Caco-2 (cell line): ENCODE data around the gene MAML1. TPM values are rescaled to one million over a fixed set of nuclear protein-coding genes. Genes with fewer than 3 reads are reported as not detected.

Experiments used
- BruUV-seq: library from RNA; stranded (reverse); fragments of 400-500 nt; replicated peaks from 2 replicates; lab custom pipeline; 2021; lab: Mats Ljungman, UMichigan
- CTCF ChIA-PET: fragments of 300-600 bp; sonication (Branson Sonifier 250); formaldehyde crosslinking; loops from one replicate; lab custom pipeline; 2022; ENCODE audit warnings: antibody characterized with exemption; lab: Charles Lee
- POLR2A ChIA-PET: fragments of 300-600 bp; sonication (Branson Sonifier 250); formaldehyde crosslinking; loops from one replicate; lab custom pipeline; 2022; ENCODE audit warnings: antibody characterized with exemption; lab: Charles Lee
- DNase-seq, 2 experiments: peaks; one replicate each; pipeline versions ENCODE4 v3.0.0 to v3.0.0-alpha.2; 2020 to 2022
- H3K27me3 ChIP-seq: replicated peaks from 2 replicates; pipeline ENCODE4 v1.6.0; 2011; ENCODE audit warnings: low read length; ENCODE audit not compliant: control insufficient read depth, insufficient read depth
- H3K36me3 ChIP-seq: 2 replicates; pipeline ENCODE4 v1.5.1; 2011; ENCODE audit warnings: low read length; ENCODE audit not compliant: control insufficient read depth, insufficient read depth
- H3K4me1 ChIP-seq: fragments of 250-450 bp; sonication (Bioruptor Pico); 2 replicates; pipeline ENCODE4 v1.5.1; 2020; ENCODE audit warnings: mild to moderate bottlenecking
- H3K4me3 ChIP-seq: 2 replicates; pipeline ENCODE4 v1.5.1; 2011; ENCODE audit warnings: low read depth, mild to moderate bottlenecking, control low read depth, low read length
- H3K9me3 ChIP-seq: fragments of 250-450 bp; sonication (Bioruptor Pico); 2 replicates; pipeline ENCODE4 v1.5.1; 2020; ENCODE audit warnings: mild to moderate bottlenecking, moderate library complexity
- H3K27ac Mint-ChIP-seq: one replicate; pipeline ENCODE4 v1.8.0; 2022; ENCODE audit warnings: mixed read lengths; ENCODE audit not compliant: unreplicated experiment
- H3K27me3 Mint-ChIP-seq: one replicate; pipeline ENCODE4 v1.8.0; 2022; ENCODE audit warnings: mixed read lengths; ENCODE audit not compliant: insufficient read depth, unreplicated experiment
- H3K36me3 Mint-ChIP-seq: one replicate; pipeline ENCODE4 v1.8.0; 2022; ENCODE audit warnings: mild to moderate bottlenecking, mixed read lengths; ENCODE audit not compliant: insufficient read depth, unreplicated experiment
- H3K4me1 Mint-ChIP-seq: one replicate; pipeline ENCODE4 v1.8.0; 2022; ENCODE audit warnings: low read depth, mixed read lengths; ENCODE audit not compliant: unreplicated experiment
- H3K4me3 Mint-ChIP-seq: one replicate; pipeline ENCODE4 v1.8.0; 2022; ENCODE audit warnings: mild to moderate bottlenecking, moderate library complexity, mixed read lengths; ENCODE audit not compliant: unreplicated experiment
- H3K9me3 Mint-ChIP-seq: one replicate; pipeline ENCODE4 v1.8.0; 2022; ENCODE audit warnings: mixed read lengths; ENCODE audit not compliant: unreplicated experiment
- CTCF ChIP-seq, 2 experiments: fragments of 200-600 bp in 1 of 2; IDR thresholded peaks; 1 replicate in 1 of 2; 2 replicates in 1 of 2; pipeline versions ENCODE4 v1.5.1 to v1.8.0; 2011 to 2022; ENCODE audit warnings: antibody characterized with exemption in 1 of 2, control low read depth in 1 of 2, inconsistent platforms in 1 of 2, low read depth in 1 of 2, low read length in 1 of 2, mild to moderate bottlenecking in 1 of 2, moderate library complexity in 1 of 2; ENCODE audit not compliant: insufficient read depth in 1 of 2, severe bottlenecking in 1 of 2, unreplicated experiment in 1 of 2
- intact Hi-C: fragments of 100-400 bp; cut with micrococcal nuclease; formaldehyde crosslinking; loops from one replicate; pipeline ENCODE4 v1.10.0; 2022; ENCODE audit not compliant: unreplicated experiment
- total RNA-seq: library from RNA; stranded (reverse); gene quantifications from 2 replicates; pipeline ENCODE4 v1.2.3, GENCODE V29; 2022

The MAML1 gene
- total RNA-seq, 1 experiment from 2014 or later, result 41.3 TPM

DNA sequence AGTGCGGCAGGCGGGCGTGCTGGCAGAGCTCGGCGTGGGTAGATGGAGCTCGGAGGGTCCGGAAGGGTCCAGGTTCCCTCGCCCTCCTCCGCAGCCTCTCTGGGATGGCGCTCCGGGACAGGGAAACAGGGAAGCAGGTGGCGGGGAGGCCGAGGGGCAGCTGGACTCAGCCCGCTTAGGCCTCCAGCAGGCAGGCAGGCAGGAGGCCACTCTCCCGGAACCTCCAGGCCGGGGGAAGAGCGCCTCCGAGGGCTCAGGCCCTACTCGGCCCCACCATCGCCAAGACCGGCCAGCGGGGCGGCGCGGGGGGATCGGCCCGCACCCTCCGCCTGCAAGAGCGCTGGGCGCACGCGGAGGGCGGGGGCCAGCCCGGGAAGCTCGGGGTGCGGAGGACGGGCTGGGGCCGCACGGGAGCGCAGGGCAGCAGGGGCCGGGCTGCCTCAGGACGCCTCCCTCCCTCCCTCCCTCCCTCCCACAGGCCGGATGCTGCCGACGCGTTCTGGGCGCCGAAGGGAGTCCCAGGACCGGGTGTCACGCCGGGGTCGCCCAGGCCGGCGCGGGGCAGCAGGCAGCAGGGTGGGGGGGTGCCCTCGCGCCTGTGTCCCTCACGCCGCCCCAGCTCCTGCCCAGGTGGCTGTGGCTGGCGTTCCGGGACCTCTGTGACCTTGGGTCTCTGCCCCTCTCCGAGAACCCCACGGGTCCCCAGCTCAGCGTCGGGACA lies 73.1 kb downstream of the MAML1 start:
- peak in 1 of 2 experiments; percentile 41 for DNase-seq
- CTCF ChIA-PET, result interaction anchor here (0.8 to 1.1 kb wide), 3 partner anchors 13 to 50 kb away, joined by 3 read pairs; no protein-coding TSS in a partner anchor

DNA sequence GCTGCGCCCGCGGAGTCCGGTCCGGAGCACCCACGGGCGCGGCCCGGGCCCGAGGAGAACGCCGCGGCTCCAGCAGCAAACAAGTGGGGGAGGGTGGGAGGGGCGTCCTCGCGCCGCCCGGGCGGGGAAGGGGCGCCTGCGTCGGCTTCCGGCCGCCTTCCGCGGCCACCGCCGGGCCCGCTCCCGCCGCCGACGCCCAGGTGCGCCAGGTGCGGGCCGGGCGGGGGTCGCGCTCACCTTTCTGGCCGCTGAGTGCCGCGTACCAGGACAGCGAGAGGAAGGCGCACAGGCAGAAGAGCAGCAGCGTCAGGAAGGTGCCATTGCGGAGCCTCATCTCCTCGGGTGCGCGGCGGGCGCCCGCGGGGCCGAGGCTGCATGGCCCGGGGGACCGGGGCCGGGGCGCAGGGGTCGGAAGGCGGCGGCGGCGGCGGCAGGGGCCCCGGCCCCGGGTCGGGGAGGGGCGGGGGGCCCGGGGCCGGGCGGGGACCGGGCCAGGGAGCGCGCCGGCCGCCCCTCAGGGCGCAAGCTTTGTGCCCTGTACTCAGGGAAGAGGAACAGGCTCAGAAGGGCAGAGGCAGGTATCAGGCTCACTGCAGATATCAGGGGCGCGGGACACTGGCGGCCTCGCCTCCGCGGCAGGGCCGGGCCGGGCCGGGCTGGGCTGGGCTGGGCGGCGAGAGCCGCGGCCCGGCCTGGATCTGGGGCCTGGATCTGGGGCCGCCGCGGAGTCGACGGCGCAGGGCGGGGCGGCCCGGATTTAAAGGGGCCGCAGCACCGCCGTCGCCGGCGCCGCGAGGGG lies 73.8 kb downstream of the MAML1 start, which contains the start of gene MGAT4B:
TSS of gene MGAT4B (minus strand) at position 617 of the 799 bp plus-strand sequence. CDS start at position 334, 283 bp downstream.
- POLR2A ChIA-PET, result interaction anchor here (0.5 to 1.0 kb wide), 3 partner anchors 13 to 265 kb away, joined by 4 to 19 read pairs (median 4); partner anchors contain the start of gene HNRNPH1
- peaks cover 18% of the 10 kb centered on the region for H3K4me1 ChIP-seq

More for the DNA sequence above, 73.1 kb downstream of the MAML1 start:
- no TSS peak for BruUV-seq
- TF ChIP-seq CTCF (IDR thresholded peaks at IDR 0.05; ENCODE audit: insufficient read depth in 1 of 2, low read depth in 1 of 2, low read length in 1 of 2, severe bottlenecking in 1 of 2, unreplicated experiment in 1 of 2), result no peak
- intact Hi-C loops, result loop anchor here (2.0 kb wide), 1 partner anchor 43 kb away; no protein-coding TSS in a partner anchor
- Mint-ChIP-seq H3K9me3 (no peaks in the 10 kb centered on the region), H3K4me1 (peaks cover 13% of the 10 kb centered on the region), H3K4me3 (peak overlapping the region; percentile 72), H3K36me3 (peaks cover 61% of the 10 kb centered on the region), H3K27me3 (no peaks in the 10 kb centered on the region), H3K27ac (peak overlapping the region; percentile 81)
- Histone ChIP-seq H3K9me3 (no peaks in the 10 kb centered on the region), H3K4me3 (peak overlapping the region; percentile 97), H3K4me1 (peaks cover 18% of the 10 kb centered on the region), H3K27me3 (no peaks in the 10 kb centered on the region), H3K36me3 (peaks cover 3% of the 10 kb centered on the region)
- POLR2A ChIA-PET, result interaction anchor here (0.6 kb wide), 1 partner anchor 264 kb away, joined by 19 read pairs; no protein-coding TSS in a partner anchor

More for the DNA sequence above, 73.8 kb downstream of the MAML1 start, which contains the start of gene MGAT4B:
- Mint-ChIP-seq H3K36me3 (peaks cover 61% of the 10 kb centered on the region), H3K4me1 (peaks cover 13% of the 10 kb centered on the region), H3K27me3 (no peaks in the 10 kb centered on the region), H3K9me3 (no peaks in the 10 kb centered on the region), H3K27ac (peak within 1 kb of the TSS; percentile 84), H3K4me3 (peak within 1 kb of the TSS; percentile 72)
- CTCF ChIA-PET, result interaction anchor here (1.1 kb wide), 1 partner anchor 51 kb away, joined by 3 read pairs; no protein-coding TSS in a partner anchor
- TF ChIP-seq CTCF (IDR thresholded peaks at IDR 0.05; ENCODE audit: insufficient read depth in 1 of 2, low read depth in 1 of 2, low read length in 1 of 2, severe bottlenecking in 1 of 2, unreplicated experiment in 1 of 2), result no peak
- intact Hi-C loops, result loop anchor here (2.0 kb wide), 1 partner anchor 44 kb away; no protein-coding TSS in a partner anchor
- H3K27me3 ChIP-seq, result no peaks in the 10 kb centered on the region
- H3K4me3 ChIP-seq, result peak within 1 kb of the TSS; percentile 97
- H3K36me3 ChIP-seq, result peaks cover 3% of the 10 kb centered on the region
- BruUV-seq, result no TSS peak
- H3K9me3 ChIP-seq, result no peaks in the 10 kb centered on the region
- DNase-seq, result peak; percentile 71 to 86
